Heart right ventricle (tissue), 16 donors: ENCODE measurements around the gene STUM. TPM values are rescaled to one million over a fixed set of nuclear protein-coding genes. Genes with fewer than 3 reads are reported as not detected.

Source experiments
- ATAC-seq, 8 donors: fragments of 200-7000 bp; cut with Tn5 transposase; one replicate each; pipeline ENCODE4 v1.9.1; 2020; ENCODE audit warnings: mild to moderate bottlenecking in 8 of 8, moderate library complexity in 8 of 8, moderate number of reproducible peaks in 1 of 8
- DNase-seq, 2 donors: peaks; one replicate each; pipeline ENCODE4 v3.0.0-alpha.2; 2020
- H3K27ac ChIP-seq, 10 donors: fragments of 200-600 bp; sonication (generic) in 2 of 10; one replicate each; pipeline versions ENCODE4 v1.5.0 to v1.8.0; 2020 to 2022; ENCODE audit warnings: mild to moderate bottlenecking in 3 of 10
- H3K27me3 ChIP-seq, 7 donors: fragments of 200-600 bp; one replicate each; pipeline ENCODE4 v1.8.0; 2021 to 2022; ENCODE audit warnings: mild to moderate bottlenecking in 2 of 7
- H3K36me3 ChIP-seq, 9 donors: fragments of 200-600 bp; sonication (generic) in 1 of 9; one replicate each; pipeline versions ENCODE4 v1.5.0 to v1.8.0; 2020 to 2022; ENCODE audit warnings: mild to moderate bottlenecking in 2 of 9
- H3K4me1 ChIP-seq, 9 donors: fragments of 200-600 bp; sonication (generic) in 1 of 9; one replicate each; pipeline versions ENCODE4 v1.5.0 to v1.8.0; 2020 to 2022; ENCODE audit warnings: mild to moderate bottlenecking in 4 of 9
- H3K4me3 ChIP-seq, 10 donors: fragments of 200-600 bp; sonication (generic) in 2 of 10; one replicate each; pipeline versions ENCODE4 v1.5.0 to v1.8.0; 2020 to 2022; ENCODE audit warnings: mild to moderate bottlenecking in 7 of 10, moderate library complexity in 2 of 10
- H3K9me3 ChIP-seq, 11 donors: fragments of 200-600 bp in 10 of 11; sonication (generic) in 2 of 11; one replicate each; pipeline versions ENCODE4 v1.5.0 to v1.8.0; 2013 to 2022; ENCODE audit warnings: mild to moderate bottlenecking in 2 of 11, control low read depth in 1 of 11, moderate library complexity in 1 of 11
- CTCF ChIP-seq, 9 donors: fragments of 200-600 bp; sonication (generic) in 2 of 9; IDR thresholded peaks; one replicate each; pipeline versions ENCODE4 v1.5.0 to v1.8.0; 2021 to 2022; ENCODE audit warnings: antibody characterized with exemption in 9 of 9, mild to moderate bottlenecking in 5 of 9, moderate library complexity in 1 of 9
- WGBS, 2 donors: extraction: QIAGEN DNeasy Blood & Tissue Kit; methylation state at CpG; one replicate each; pipeline ENCODE4 v1.1.7; 2013; ENCODE audit warnings: inconsistent platforms in 1 of 2; 5-methylcytosine and 5-hydroxymethylcytosine counted together
- intact Hi-C, 10 donors: fragments of 100-400 bp; cut with DNase I; formaldehyde crosslinking; loops; one replicate each; pipeline versions ENCODE4 v1.11.1 to v1.14.2; 2022
- polyA plus RNA-seq, 2 donors: library from polyadenylated mRNA; stranded (reverse); fragments of 200-250 nt; gene quantifications; one replicate each; pipeline ENCODE4 v1.2.3, GENCODE V29; 2013
- total RNA-seq, 10 donors: library from RNA; stranded (reverse); fragmentation: NEBNext Ultra II Directional in 3 of 10; extraction: Animal tissue kit (Norgen Biotek cat#: 25700) in 3 of 10; gene quantifications; one replicate each; pipeline versions ENCODE4 v1.2.1 to v1.2.4, GENCODE V29; 2021 to 2023
- donor health status: Arrhythmogenic right ventricular cardiomyopathy.
- donor health status: ischemic (EF 13 %, LVEDD 7.1; RV severe dilation, severe dysfunction).
- donor health status: healthy with polysubstance abuse.
- donor health status: DM: no; HTN: yes; CAD: no.
- donor health status: DM: no; HTN: no; CAD: no.
- donor health status: ischemic (EF 25% LVEDD 6.9; RV normal size, moderate dysfunction).
- donor health status: ischemic (EF 25% LVEDD 5.7; RV mildly dilated, moderate dysfunction).
- donor health status: healthy.
- donor health status: DM: yes; HTN: yes; CAD: no.
- donor health status: Ischemic cardiomyopathy.
- donor health status: ischemic (EF 35%, LVEDD 5.7; RV mildly dilated, moderate dysfunction).
- donor health status: nonischemic (EF 11% LVEDD 7.7; RV severe dilation, severe dysfunction).
- donor health status: DM: yes; HTN: yes; CAD: no.
- donor health status: PGD.
- donor health status: ischemic (EF 29% LVEDD 5.4; RV normal size, mild dysfunction).
- donor health status: nonischemic (EF 23%, LVEDD 6.1; RV moderate dilation, normal function).

Gene STUM
- total and polyA plus RNA-seq, 12 donors = 0.36 to 2.8 (median 0.94) TPM

- Histone ChIP-seq H3K4me3 (no peak overlapping the region), H3K9me3 (no peaks in the 10 kb centered on the region), H3K27me3 (no peaks in the 10 kb centered on the region), H3K27ac (peak overlapping the region in 2 of 10 donors; percentile 59 to 71), H3K36me3 (no peaks in the 10 kb centered on the region), H3K4me1 (peaks cover 6 to 51% (median 29%) of the 10 kb centered on the region in 9 donors)
- no peak for ATAC-seq
- DNase-seq = no peak
- no peak for TF ChIP-seq CTCF (IDR thresholded peaks at IDR 0.05)
- intact Hi-C loops = loop anchor here in 5 of 10 donors (10.0 kb wide), 2 partner anchors 116 to 284 kb away; no protein-coding TSS in a partner anchor
- WGBS, 2 donors = 87 to 93% methylated on average over 4 of the region's 4 CpGs
Measured at GRCh38 chr1:226541231-226541630, 7.3 kb upstream of the STUM start.

- peak overlapping the region in 6 of 10 donors; percentile 32 to 72 (median 58) for H3K27ac ChIP-seq
- 68 to 80% methylated on average over 14 of the region's 14 CpGs for WGBS, 2 donors
- no peak overlapping the region for H3K4me3 ChIP-seq
- DNase-seq = peak; percentile 29 to 32
- peaks cover 6 to 58% (median 29%) of the 10 kb centered on the region in 9 donors for H3K4me1 ChIP-seq
- peak in 2 of 8 donors; percentile 24 to 40 for ATAC-seq
- intact Hi-C loops = loop anchor here in 5 of 10 donors (10.0 kb wide), 2 partner anchors 117 to 283 kb away; no protein-coding TSS in a partner anchor
- H3K27me3 ChIP-seq = peaks cover 0 to under 1% (median 0%) of the 10 kb centered on the region in 7 donors
- no peaks in the 10 kb centered on the region for H3K36me3 ChIP-seq
- no peaks in the 10 kb centered on the region for H3K9me3 ChIP-seq
- TF ChIP-seq CTCF (IDR thresholded peaks at IDR 0.05) = no peak
Measured at GRCh38 chr1:226541631-226542622, 6.6 kb upstream of the STUM start.

GRCh38 chr1:226542623-226543103 is 5.9 kb upstream of the STUM start:
- peak overlapping the region in 7 of 10 donors; percentile 3 to 72 (median 56) for H3K27ac ChIP-seq
- peak; percentile 33 to 69 for DNase-seq
- peak in 7 of 8 donors; percentile 31 to 69 (median 54) for ATAC-seq
- H3K36me3 ChIP-seq = no peaks in the 10 kb centered on the region
- peaks cover 0 to 8% (median 0%) of the 10 kb centered on the region in 7 donors for H3K27me3 ChIP-seq
- 25 to 29% methylated on average over 10 of the region's 10 CpGs for WGBS, 2 donors
- H3K4me3 ChIP-seq = no peak overlapping the region
- H3K9me3 ChIP-seq = no peaks in the 10 kb centered on the region
- no peak for TF ChIP-seq CTCF (IDR thresholded peaks at IDR 0.05)
- intact Hi-C loops = loop anchor here in 5 of 10 donors (10.0 kb wide), 2 partner anchors 118 to 282 kb away; no protein-coding TSS in a partner anchor
- H3K4me1 ChIP-seq = peaks cover 6 to 62% (median 31%) of the 10 kb centered on the region in 9 donors
